Measurements from ENCODE around the gene DTX4. TPM values are rescaled to one million over a fixed set of nuclear protein-coding genes. Genes with fewer than 3 reads are reported as not detected.

DTX4 gene
- total RNA-seq, 1 donor from 2014 or later, result 16.1 TPM

GRCh38 chr11:59216641-59217564, 45.0 kb downstream of the DTX4 start:
- FAIRE-seq (no peak), DNase-seq (ENCODE audit: low read depth) (no peak)
- no peak overlapping the region for H3K27ac Mint-ChIP-seq (ENCODE audit: unreplicated experiment)
- H3K9me3 ChIP-seq (ENCODE audit: insufficient read depth, low read depth, low read length), result no peaks in the 10 kb centered on the region
- no peak overlapping the region for H3K4me2 ChIP-seq (ENCODE audit: low read length)
- H3K4me1 Mint-ChIP-seq (ENCODE audit: low read depth, unreplicated experiment), result peaks cover 12% of the 10 kb centered on the region
- no peaks in the 10 kb centered on the region for H4K20me1 ChIP-seq (ENCODE audit: insufficient read depth, low read length)
- H3K36me3 ChIP-seq (ENCODE audit: insufficient read depth, low read length), result no peaks in the 10 kb centered on the region
- no peaks in the 10 kb centered on the region for H3K79me2 ChIP-seq (ENCODE audit: insufficient read depth, low read length)
- no peaks in the 10 kb centered on the region for H3K9me3 Mint-ChIP-seq (ENCODE audit: unreplicated experiment)
- H2AFZ ChIP-seq (ENCODE audit: low read depth, low read length), result no peak overlapping the region
- peaks cover 34% of the 10 kb centered on the region for H3K27me3 ChIP-seq (ENCODE audit: insufficient read depth, low read length)
- no peak overlapping the region for H3K9ac ChIP-seq (ENCODE audit: low read length)
- TF ChIP-seq EZH2 (IDR thresholded peaks at IDR 0.05; ENCODE audit: insufficient read depth, low read length), result no peak
- TF ChIP-seq CTCF (IDR thresholded peaks at IDR 0.05; ENCODE audit: insufficient read depth, low read depth, low read length), result no peak
- H3K4me1 ChIP-seq (ENCODE audit: insufficient read depth, low read length), result no peaks in the 10 kb centered on the region
- no peaks in the 10 kb centered on the region for H3K36me3 Mint-ChIP-seq (ENCODE audit: low read depth, unreplicated experiment)
- no peak overlapping the region for H3K4me3 Mint-ChIP-seq (ENCODE audit: unreplicated experiment)
- H3K4me3 ChIP-seq (ENCODE audit: insufficient read depth, low read depth, low read length), result no peak overlapping the region
- peaks cover 27% of the 10 kb centered on the region for H3K27me3 Mint-ChIP-seq (ENCODE audit: low read depth, unreplicated experiment)
- no peak overlapping the region for H3K27ac ChIP-seq (ENCODE audit: low read depth, low read length)

- no peak for DNase-seq (ENCODE audit: low read depth)
- no peaks in the 10 kb centered on the region for H3K79me2 ChIP-seq (ENCODE audit: insufficient read depth, low read length)
- H3K27me3 ChIP-seq (ENCODE audit: insufficient read depth, low read length), result peaks cover 20% of the 10 kb centered on the region
- H3K9ac ChIP-seq (ENCODE audit: low read length), result no peak overlapping the region
- no peak overlapping the region for H3K4me3 ChIP-seq (ENCODE audit: insufficient read depth, low read depth, low read length)
- no peaks in the 10 kb centered on the region for H4K20me1 ChIP-seq (ENCODE audit: insufficient read depth, low read length)
- H3K36me3 ChIP-seq (ENCODE audit: insufficient read depth, low read length), result no peaks in the 10 kb centered on the region
- Mint-ChIP-seq H3K27ac (ENCODE audit: unreplicated experiment) (no peak overlapping the region), H3K27me3 (ENCODE audit: low read depth, unreplicated experiment) (peaks cover 19% of the 10 kb centered on the region), H3K9me3 (ENCODE audit: unreplicated experiment) (no peaks in the 10 kb centered on the region), H3K36me3 (ENCODE audit: low read depth, unreplicated experiment) (no peaks in the 10 kb centered on the region), H3K4me1 (ENCODE audit: low read depth, unreplicated experiment) (peaks cover 12% of the 10 kb centered on the region), H3K4me3 (ENCODE audit: unreplicated experiment) (no peak overlapping the region)
- H2AFZ ChIP-seq (ENCODE audit: low read depth, low read length), result no peak overlapping the region
- no peaks in the 10 kb centered on the region for H3K4me1 ChIP-seq (ENCODE audit: insufficient read depth, low read length)
- H3K4me2 ChIP-seq (ENCODE audit: low read length), result no peak overlapping the region
- TF ChIP-seq CTCF (IDR thresholded peaks at IDR 0.05; ENCODE audit: insufficient read depth, low read depth, low read length) (no peak), EZH2 (IDR thresholded peaks at IDR 0.05; ENCODE audit: insufficient read depth, low read length) (no peak)
- FAIRE-seq, result no peak
- no peaks in the 10 kb centered on the region for H3K9me3 ChIP-seq (ENCODE audit: insufficient read depth, low read depth, low read length)
- no peak overlapping the region for H3K27ac ChIP-seq (ENCODE audit: low read depth, low read length)
Observed at GRCh38 chr11:59218319-59218718, 46.4 kb downstream of the DTX4 start.

GRCh38 chr11:59218893-59219292, 47.0 kb downstream of the DTX4 start:
- no peaks in the 10 kb centered on the region for H3K79me2 ChIP-seq (ENCODE audit: insufficient read depth, low read length)
- no peak overlapping the region for H3K27ac ChIP-seq (ENCODE audit: low read depth, low read length)
- H3K4me1 ChIP-seq (ENCODE audit: insufficient read depth, low read length), result no peaks in the 10 kb centered on the region
- FAIRE-seq (no peak), DNase-seq (ENCODE audit: low read depth) (no peak)
- H3K9me3 ChIP-seq (ENCODE audit: insufficient read depth, low read depth, low read length), result no peaks in the 10 kb centered on the region
- no peaks in the 10 kb centered on the region for H3K36me3 Mint-ChIP-seq (ENCODE audit: low read depth, unreplicated experiment)
- H3K4me2 ChIP-seq (ENCODE audit: low read length), result no peak overlapping the region
- peaks cover 16% of the 10 kb centered on the region for H3K27me3 ChIP-seq (ENCODE audit: insufficient read depth, low read length)
- TF ChIP-seq EZH2 (IDR thresholded peaks at IDR 0.05; ENCODE audit: insufficient read depth, low read length) (no peak), CTCF (IDR thresholded peaks at IDR 0.05; ENCODE audit: insufficient read depth, low read depth, low read length) (no peak)
- H3K4me3 Mint-ChIP-seq (ENCODE audit: unreplicated experiment), result no peak overlapping the region
- no peak overlapping the region for H3K9ac ChIP-seq (ENCODE audit: low read length)
- H4K20me1 ChIP-seq (ENCODE audit: insufficient read depth, low read length), result no peaks in the 10 kb centered on the region
- H3K27ac Mint-ChIP-seq (ENCODE audit: unreplicated experiment), result no peak overlapping the region
- H2AFZ ChIP-seq (ENCODE audit: low read depth, low read length), result no peak overlapping the region
- H3K9me3 Mint-ChIP-seq (ENCODE audit: unreplicated experiment), result no peaks in the 10 kb centered on the region
- no peak overlapping the region for H3K4me3 ChIP-seq (ENCODE audit: insufficient read depth, low read depth, low read length)
- H3K4me1 Mint-ChIP-seq (ENCODE audit: low read depth, unreplicated experiment), result peaks cover 12% of the 10 kb centered on the region
- H3K36me3 ChIP-seq (ENCODE audit: insufficient read depth, low read length), result no peaks in the 10 kb centered on the region
- peaks cover 19% of the 10 kb centered on the region for H3K27me3 Mint-ChIP-seq (ENCODE audit: low read depth, unreplicated experiment)

Measured in astrocyte (in vitro differentiated cells and primary cell).